Calu3 (cell line): ENCODE measurements around the gene MGAM2. TPM values are rescaled to one million over a fixed set of nuclear protein-coding genes. Genes with fewer than 3 reads are reported as not detected.

Experiments
- BruUV-seq: library from RNA; stranded (reverse); fragments of 400-500 nt; replicated peaks from 2 replicates; lab custom pipeline; 2021; lab: Mats Ljungman, UMichigan
- CTCF ChIA-PET: fragments of 300-600 bp; sonication (Branson Sonifier 250); formaldehyde crosslinking; loops from one replicate; lab custom pipeline; 2022; ENCODE audit warnings: antibody characterized with exemption; lab: Charles Lee
- DNase-seq: peaks from one replicate; pipeline ENCODE4 v3.0.0; 2022
- H3K27ac Mint-ChIP-seq: one replicate; pipeline ENCODE4 v1.8.0; 2022; ENCODE audit warnings: mixed read lengths; ENCODE audit not compliant: unreplicated experiment
- H3K27me3 Mint-ChIP-seq: one replicate; pipeline ENCODE4 v1.8.0; 2022; ENCODE audit warnings: mixed read lengths; ENCODE audit not compliant: unreplicated experiment
- H3K36me3 Mint-ChIP-seq: one replicate; pipeline ENCODE4 v1.8.0; 2022; ENCODE audit warnings: mild to moderate bottlenecking, moderate library complexity, mixed read lengths; ENCODE audit not compliant: insufficient read depth, unreplicated experiment
- H3K4me1 Mint-ChIP-seq: one replicate; pipeline ENCODE4 v1.8.0; 2022; ENCODE audit warnings: mild to moderate bottlenecking, low read depth, mixed read lengths; ENCODE audit not compliant: unreplicated experiment
- H3K4me3 Mint-ChIP-seq: one replicate; pipeline ENCODE4 v1.8.0; 2022; ENCODE audit warnings: mild to moderate bottlenecking, low read depth, moderate library complexity, mixed read lengths; ENCODE audit not compliant: unreplicated experiment
- H3K9me3 Mint-ChIP-seq: one replicate; pipeline ENCODE4 v1.8.0; 2022; ENCODE audit warnings: low read depth, mixed read lengths; ENCODE audit not compliant: unreplicated experiment
- CTCF ChIP-seq: fragments of 200-600 bp; IDR thresholded peaks from one replicate; pipeline ENCODE4 v1.8.0; 2022; ENCODE audit warnings: antibody characterized with exemption; ENCODE audit not compliant: unreplicated experiment
- intact Hi-C: fragments of 100-400 bp; cut with micrococcal nuclease; formaldehyde crosslinking; loops from one replicate; pipeline ENCODE4 v1.10.0; 2022; ENCODE audit not compliant: unreplicated experiment
- total RNA-seq: library from RNA; stranded (reverse); gene quantifications from 2 replicates; pipeline ENCODE4 v1.2.3, GENCODE V29; 2022

The MGAM2 gene
- total RNA-seq, 1 experiment from 2014 or later, result 124 TPM

GRCh38 chr7:142146124-142146523 lies 34.6 kb downstream of the MGAM2 start:
- no peaks in the 10 kb centered on the region for H3K9me3 Mint-ChIP-seq
- peaks cover 51% of the 10 kb centered on the region for H3K36me3 Mint-ChIP-seq
- peaks cover 9% of the 10 kb centered on the region for H3K4me1 Mint-ChIP-seq
- H3K27me3 Mint-ChIP-seq, result no peaks in the 10 kb centered on the region
- no peak overlapping the region for H3K4me3 Mint-ChIP-seq
- intact Hi-C loops, result no loop called here
- CTCF ChIA-PET, result no interaction called here
- no peak overlapping the region for H3K27ac Mint-ChIP-seq
- no TSS peak for BruUV-seq
- no peak for TF ChIP-seq CTCF
- no peak for DNase-seq

DNA sequence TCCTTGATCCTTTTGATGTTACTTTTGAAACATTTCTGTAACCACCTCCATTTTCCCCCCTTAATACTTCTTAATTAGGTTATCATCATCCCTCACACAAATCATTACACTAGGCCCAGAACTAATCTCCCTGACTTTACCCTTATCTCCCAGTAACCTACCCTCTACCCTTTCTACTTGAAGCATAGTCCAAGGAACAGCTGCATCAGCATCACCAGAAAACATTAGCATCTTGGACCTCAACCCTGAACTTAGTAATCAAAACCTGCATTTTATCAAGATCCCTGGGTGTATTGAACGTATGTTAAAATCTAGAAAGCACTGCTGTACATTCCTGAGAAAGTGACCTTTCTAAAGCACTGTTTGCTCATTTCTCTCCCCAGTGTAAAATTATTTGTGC lies 38.8 kb downstream of the MGAM2 start:
- no TSS peak for BruUV-seq
- Mint-ChIP-seq H3K9me3 (no peaks in the 10 kb centered on the region), H3K4me3 (no peak overlapping the region), H3K27me3 (no peaks in the 10 kb centered on the region), H3K27ac (peak overlapping the region; percentile 7), H3K4me1 (peaks cover 20% of the 10 kb centered on the region), H3K36me3 (peaks cover 44% of the 10 kb centered on the region)
- no peak for TF ChIP-seq CTCF
- CTCF ChIA-PET, result no interaction called here
- intact Hi-C loops, result no loop called here
- no peak for DNase-seq

DNA sequence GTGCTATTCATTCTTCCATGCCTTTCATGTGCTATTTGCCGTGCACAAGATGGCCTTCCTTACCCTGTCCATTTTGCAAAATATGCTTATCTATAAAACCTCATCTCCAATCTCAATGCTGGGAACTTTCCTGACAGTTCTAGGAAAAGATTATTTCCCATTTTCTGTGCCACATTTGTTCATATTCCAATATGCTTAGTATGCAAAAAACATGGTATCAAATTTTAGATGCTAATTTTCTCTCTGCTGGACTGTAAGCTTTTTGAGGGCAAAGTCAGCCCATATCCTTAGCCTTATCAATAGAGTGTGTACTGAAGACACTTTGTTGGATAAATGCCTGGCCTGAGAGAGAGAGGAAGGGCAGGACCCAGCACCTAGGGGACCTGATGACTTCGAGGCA lies 39.4 kb downstream of the MGAM2 start:
- DNase-seq, result no peak
- Mint-ChIP-seq H3K36me3 (peaks cover 39% of the 10 kb centered on the region), H3K9me3 (no peaks in the 10 kb centered on the region), H3K27me3 (no peaks in the 10 kb centered on the region), H3K4me1 (peaks cover 20% of the 10 kb centered on the region), H3K27ac (peak overlapping the region; percentile 7), H3K4me3 (no peak overlapping the region)
- TF ChIP-seq CTCF, result no peak
- CTCF ChIA-PET, result no interaction called here
- intact Hi-C loops, result no loop called here
- no TSS peak for BruUV-seq

- Mint-ChIP-seq H3K9me3 (no peaks in the 10 kb centered on the region), H3K36me3 (peaks cover 37% of the 10 kb centered on the region), H3K4me1 (peaks cover 20% of the 10 kb centered on the region), H3K27ac (no peak overlapping the region), H3K4me3 (no peak overlapping the region), H3K27me3 (no peaks in the 10 kb centered on the region)
- intact Hi-C loops, result no loop called here
- DNase-seq, result no peak
- CTCF ChIA-PET, result no interaction called here
- BruUV-seq, result no TSS peak
- no peak for TF ChIP-seq CTCF
Observed at GRCh38 chr7:142152076-142152475, 40.6 kb downstream of the MGAM2 start.
